Measurements from ENCODE around the gene SLC17A9.

The SLC17A9 gene

DNA sequence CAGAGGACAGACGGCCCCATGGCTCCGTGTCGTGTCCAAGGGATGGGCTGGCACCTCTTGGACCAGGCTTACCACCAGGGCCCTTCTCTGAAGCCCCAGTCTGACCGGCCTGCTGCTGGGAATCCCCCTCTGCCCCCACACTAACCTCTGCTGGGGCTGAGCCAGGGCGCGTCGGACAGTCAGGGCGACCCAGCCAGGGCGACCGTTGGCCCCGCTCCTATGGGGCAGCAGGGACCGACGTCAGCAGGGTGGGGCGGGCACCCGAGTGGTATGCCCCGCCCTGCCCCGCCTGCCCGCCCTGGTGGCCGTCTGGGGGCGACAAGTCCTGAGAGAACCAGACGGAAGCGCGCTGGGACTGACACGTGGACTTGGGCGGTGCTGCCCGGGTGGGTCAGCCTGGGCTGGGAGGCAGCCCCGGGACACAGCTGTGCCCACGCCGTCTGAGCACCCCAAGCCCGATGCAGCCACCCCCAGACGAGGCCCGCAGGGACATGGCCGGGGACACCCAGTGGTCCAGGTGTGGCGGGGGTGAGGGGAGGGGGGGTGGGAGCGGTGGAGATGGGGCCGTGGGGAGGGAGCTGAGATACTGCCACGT, at the start of gene SLC17A9:
TSS of gene SLC17A9 (plus strand) at position 337 of the 595 bp plus-strand sequence. CDS start at position 459, 122 bp downstream.
- FAIRE-seq, result no peak

DNA sequence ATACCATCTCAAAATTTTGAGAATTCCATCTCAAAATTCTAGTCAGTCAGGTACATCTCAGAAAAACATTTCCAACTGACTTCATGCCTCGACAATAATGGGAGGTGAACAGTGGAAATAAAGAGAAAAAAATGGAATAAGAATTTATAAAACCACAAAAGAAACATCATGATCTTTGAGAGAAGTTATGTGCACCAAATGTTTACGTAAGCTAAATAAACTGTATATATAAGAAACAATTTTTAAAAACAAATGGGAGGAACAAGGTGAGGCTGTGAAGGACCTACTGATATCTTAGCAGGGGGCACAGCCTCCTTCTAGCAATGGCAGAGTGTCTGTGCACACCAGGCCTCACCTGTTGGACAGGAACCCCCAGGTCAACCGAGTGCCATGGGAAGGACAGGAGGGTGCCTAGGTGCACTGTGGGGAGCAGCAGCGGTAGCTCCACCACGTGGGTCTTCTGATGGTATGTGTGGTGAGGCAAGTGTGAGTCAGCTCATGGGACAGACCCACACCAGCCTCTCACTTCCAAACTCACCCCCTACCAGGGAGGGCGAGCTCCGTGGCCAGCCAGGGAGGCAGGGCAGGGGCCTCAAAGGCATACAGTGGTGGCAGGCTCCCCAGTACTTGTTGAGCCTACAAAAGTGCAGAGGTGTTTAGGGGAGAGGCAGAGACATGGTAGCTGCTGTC, 49.4 kb upstream of the SLC17A9 start:
- no peak for FAIRE-seq

- no peak for FAIRE-seq
These were observed 46.9 kb upstream of the SLC17A9 start for GRCh38 chr20:62905536-62906117.

DNA sequence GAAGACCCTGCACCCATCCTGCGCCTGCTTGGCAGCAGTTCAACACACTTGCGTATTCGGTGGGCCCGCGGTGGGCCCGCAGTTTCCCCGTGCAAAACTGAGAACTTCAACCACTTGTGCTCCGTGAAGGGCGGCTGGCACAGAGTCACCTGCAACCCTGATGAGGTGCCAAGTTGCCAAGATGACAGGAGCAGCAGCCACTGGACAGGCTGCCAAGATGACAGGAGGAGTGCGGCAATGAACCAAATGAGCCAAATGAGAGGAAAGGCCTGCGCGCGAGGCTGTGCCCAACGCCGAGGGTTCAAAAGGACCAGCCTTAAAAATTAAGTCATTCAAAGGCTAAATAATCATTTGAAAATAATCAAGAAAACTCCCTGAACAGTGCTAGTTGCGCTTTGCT, 46.3 kb upstream of the SLC17A9 start:
- FAIRE-seq, result no peak

DNA sequence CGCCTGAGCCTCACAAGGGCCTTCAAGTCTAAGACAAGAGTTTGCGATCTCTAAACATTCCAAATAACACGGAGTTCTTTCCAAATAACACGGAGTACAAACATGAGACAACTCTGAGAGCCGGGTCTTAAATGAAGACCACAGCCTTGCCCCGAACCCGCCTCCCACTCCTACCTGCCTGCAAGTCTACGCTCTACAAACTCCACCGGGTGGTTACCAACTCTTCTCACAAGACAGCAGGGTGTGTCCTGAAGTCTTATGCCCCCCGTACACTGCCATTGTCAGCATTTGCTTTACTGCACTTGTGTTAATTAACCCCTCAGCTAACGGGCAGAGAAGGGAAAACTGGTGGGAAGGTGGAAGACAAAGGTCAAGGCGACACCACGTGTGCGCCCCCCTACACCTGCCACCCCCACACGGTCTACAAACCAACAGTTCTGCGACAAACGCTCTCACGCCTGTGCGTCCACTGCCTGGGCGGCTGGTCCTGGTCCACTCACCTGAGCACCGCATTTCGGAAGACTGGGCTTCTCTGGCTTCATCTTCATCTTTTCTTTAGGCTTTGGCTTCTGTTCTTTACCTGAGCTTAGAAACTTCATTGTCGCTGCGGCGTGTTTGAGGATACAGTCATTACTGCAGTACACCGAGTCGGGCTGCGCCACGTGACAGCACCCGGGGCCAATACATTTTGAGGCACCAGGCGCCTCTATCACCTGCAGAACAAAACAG, 45.7 kb upstream of the SLC17A9 start:
- FAIRE-seq, result no peak

DNA sequence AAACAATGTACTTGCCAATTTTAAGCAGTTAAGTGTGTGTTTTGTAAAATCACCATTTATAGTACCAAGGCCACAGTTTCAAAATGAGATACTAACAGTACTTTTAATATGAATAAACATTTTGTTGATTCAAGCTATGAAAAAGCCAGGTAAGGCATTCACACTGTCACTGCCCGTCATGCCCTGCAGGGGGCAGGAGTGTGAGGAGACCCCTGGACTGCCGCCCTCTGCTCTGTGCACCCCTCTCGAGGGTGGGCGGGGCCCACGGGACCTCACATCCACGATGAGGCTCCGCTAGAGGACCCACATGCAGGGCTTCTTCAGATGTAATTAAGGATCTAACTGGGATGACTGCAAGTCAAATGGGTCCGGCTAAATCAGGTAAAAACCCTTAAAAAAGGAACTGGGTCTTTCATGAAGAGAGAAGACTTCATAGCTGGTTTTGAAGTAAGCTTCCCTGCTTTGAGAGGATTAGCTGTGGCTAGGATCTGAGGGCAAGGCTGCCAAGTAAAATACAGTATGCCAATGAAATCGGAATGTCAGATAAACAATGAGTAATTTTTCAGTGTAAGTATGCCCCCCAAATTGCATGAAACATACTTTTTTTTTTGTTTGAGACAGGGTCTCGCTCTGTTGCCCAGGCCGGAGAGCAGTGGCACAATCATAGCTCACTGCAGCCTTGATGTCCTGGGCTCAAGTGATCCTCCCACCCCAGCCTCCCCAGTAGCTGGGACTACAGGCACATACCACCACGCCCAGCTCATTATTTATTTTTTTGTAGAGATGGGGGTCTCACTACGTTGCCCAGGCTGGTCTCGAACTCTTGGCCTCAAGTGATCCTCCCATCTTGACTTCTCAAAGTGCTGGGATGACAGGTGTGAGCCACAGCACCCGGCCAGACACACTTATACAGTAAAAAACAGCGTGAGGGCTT, 44.9 kb upstream of the SLC17A9 start:
- FAIRE-seq, result no peak

DNA sequence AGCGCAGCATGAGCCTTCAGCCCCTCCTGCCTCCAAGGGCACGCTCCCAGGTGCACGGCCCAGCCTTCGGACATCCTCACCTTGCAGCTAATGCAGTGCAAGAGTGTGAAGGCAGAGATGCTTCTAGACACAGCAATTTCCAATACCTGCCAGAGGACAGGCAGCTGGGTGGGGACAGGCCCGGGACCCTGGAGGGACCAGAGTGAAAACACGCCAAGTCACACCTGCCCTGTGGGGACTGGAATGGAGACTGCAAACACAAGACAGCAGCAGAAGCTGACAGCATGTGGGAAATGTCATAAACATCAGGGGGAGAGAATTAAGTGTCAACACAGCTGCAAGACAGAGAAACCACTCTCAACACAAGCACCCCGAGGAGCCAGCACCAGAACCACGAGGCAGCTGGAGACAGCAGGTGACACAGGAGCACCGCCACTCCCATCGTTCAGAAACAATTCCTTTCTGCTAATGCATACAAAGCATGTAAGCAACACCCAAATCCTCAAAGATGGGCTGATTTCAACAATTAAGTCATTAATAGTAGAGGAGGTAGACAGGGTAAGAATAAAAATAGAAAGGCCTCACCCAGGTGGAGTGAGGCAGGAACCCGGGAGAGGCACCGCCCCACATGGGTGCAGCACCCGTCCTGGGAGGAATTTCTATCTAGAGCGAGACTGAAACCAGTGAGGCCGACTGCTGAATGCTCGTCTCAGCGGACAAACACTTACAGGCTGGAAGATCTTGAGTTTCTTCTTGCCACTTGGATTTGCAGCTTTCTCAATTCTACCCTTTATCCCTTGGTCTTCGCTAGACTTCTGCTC, 43.3 kb upstream of the SLC17A9 start:
- no peak for FAIRE-seq

DNA sequence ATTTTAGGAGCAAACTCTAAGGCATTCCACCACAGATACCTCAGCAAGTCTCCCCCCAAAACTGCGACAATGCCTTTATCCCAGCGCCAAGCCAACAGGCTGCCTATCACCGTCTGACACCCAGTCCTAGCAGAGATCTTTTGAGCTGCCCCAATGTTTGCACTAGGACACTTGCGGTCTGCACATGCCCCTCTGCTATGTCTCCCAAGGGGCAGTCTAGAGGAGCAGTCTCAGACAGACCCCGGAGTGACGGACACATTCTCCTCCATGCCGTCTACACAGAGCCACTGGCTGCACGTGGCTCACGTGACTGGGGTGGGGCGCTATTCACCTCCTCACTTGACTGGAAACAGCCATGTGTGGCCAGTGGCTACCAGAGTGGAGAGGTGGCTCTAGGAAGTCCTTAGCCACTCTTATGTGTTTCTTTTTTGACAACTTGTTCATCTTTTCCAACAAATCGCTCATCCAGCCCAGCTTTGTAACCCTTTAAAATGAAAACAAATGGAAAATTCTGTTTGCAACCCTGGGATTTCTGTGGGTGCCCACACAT, 42.2 kb upstream of the SLC17A9 start:
- no peak for FAIRE-seq

DNA sequence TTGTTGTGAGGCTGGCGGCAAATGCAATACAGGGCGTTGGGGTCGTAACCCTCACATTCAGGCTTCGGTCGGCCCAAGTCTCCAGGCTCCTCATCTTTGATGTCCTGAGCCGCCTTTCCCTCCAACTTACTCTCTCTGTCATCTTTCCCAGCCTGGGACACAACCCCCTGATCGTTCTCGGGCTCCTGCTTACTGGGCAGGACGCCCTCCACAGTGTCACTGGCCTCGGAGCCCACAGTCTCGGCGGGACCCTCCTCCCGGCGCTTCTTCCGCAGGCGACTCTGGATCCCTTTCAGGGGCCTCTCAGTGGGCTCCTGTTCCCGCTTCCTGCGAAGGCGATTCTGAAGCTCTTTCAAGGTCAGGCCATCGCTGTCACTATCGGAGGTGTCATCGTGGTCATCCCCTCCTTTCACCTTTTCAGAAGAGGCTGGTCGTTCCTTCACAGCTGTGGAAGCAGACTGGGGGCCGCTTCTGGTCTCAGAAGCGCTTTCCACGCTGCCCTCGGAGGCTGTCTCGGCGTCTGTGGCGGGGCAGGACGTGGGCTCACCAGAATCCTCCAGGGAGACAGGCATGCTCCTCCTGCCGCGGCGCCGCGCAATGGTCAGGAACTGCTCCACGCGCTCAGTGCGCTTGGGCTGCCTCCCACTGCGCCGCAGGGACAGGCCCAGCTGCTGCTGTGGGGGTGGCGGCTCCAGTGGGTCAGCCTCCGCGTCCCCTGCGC, 41.6 kb upstream of the SLC17A9 start:
- FAIRE-seq, result no peak

DNA sequence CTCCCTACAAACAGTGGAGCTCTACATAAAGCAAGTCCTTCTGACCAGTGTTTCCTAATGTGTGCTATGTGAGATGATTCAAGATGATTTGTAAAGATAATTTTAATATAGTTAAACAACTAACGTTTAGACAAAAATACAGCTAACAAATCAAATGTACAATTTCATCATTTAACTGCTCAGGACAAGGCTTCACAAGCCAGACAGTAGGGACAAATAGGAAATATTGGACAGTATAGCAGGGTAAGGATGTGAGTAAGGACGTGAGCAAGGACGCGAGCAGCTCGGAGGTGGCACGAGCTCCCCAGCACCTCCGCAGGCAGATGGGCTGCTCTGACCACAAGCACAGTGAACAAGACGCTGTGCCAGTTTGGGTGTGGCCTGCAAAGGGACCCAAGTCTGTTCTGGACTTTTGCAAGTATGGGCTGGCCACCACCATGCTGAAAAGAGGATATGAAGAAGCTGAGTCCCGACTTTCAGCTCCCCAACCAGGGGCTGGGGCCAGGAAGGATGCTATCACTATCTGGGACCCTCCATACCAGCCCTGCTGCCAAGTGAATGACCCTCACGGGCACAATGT, 40.7 kb upstream of the SLC17A9 start:
- no peak for FAIRE-seq

GRCh38 chr20:62913043-62913630, 39.4 kb upstream of the SLC17A9 start:
- no peak for FAIRE-seq

- FAIRE-seq, result no peak
These were observed 38.1 kb upstream of the SLC17A9 start for GRCh38 chr20:62914436-62914835.

- no peak for FAIRE-seq
These were observed 37.5 kb upstream of the SLC17A9 start for GRCh38 chr20:62914970-62915457.

GRCh38 chr20:62916703-62917476, 35.6 kb upstream of the SLC17A9 start:
- no peak for FAIRE-seq

GRCh38 chr20:62917720-62918119, 34.8 kb upstream of the SLC17A9 start:
- FAIRE-seq, result no peak

- no peak for FAIRE-seq
These were observed 34.4 kb upstream of the SLC17A9 start for GRCh38 chr20:62918147-62918546.

- no peak for FAIRE-seq
These were observed 33.7 kb upstream of the SLC17A9 start for GRCh38 chr20:62918831-62919230.

GRCh38 chr20:62920039-62920645, 32.4 kb upstream of the SLC17A9 start:
- FAIRE-seq, result no peak
